Bronchial epithelial cell (primary cell): ENCODE measurements around the gene FAM114A1. TPM values are rescaled to one million over a fixed set of nuclear protein-coding genes. Genes with fewer than 3 reads are reported as not detected.

Experiments
- DNase-seq: peaks from one replicate; pipeline ENCODE4 v3.0.0-alpha.2; 2010; ENCODE audit warnings: low read depth
- FAIRE-seq: peaks from 2 replicates; lab custom pipeline; 2011; peaks lifted over from hg19 to GRCh38; lab: Jason Lieb, UNC
- H3K27me3 ChIP-seq: 2 replicates; pipeline ENCODE4 v1.5.1; 2011; ENCODE audit warnings: low read length; ENCODE audit not compliant: control insufficient read depth, insufficient read depth
- H3K36me3 ChIP-seq: 2 replicates; pipeline ENCODE4 v1.5.1; 2011; ENCODE audit warnings: low read length; ENCODE audit not compliant: control insufficient read depth, insufficient read depth
- H3K4me3 ChIP-seq: 2 replicates; pipeline ENCODE4 v1.5.1; 2011; ENCODE audit warnings: mild to moderate bottlenecking, low read depth, low read length, control low read depth
- CTCF ChIP-seq: IDR thresholded peaks from 2 replicates; pipeline ENCODE4 v1.5.1; 2011; ENCODE audit warnings: mild to moderate bottlenecking, moderate library complexity, low read length, control low read depth, inconsistent platforms; ENCODE audit not compliant: insufficient read depth, severe bottlenecking
- total RNA-seq: library from RNA; depleted of rRNA; stranded (reverse); fragments of >200 nt; gene quantifications from 2 replicates; pipeline ENCODE4 v1.2.1, GENCODE V29; 2014

FAM114A1 gene
- total RNA-seq, 1 donor from 2014 or later = 44.2 TPM

DNA sequence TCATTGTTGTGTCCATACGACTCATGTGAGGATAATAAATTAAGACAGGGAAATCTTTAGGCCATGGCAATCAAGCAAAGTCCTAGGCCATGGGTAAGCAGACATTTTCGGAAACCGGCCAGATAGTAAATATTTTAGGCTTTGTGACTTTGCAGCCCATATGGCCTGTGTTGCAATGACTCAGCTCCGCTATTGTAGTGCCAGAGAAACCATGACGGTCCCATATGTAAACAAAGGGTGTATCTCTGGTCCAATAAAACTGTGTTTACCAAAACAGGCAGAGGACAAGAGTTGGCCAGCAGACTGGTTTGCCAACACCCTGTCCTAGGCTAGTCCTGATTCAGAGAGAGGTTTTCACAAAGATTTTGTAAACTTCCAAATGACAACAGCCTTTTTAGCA lies 5.0 kb downstream of the FAM114A1 start:
- FAIRE-seq (no peak), DNase-seq (peak; percentile 59)
- Histone ChIP-seq H3K4me3 (no peak overlapping the region), H3K27me3 (no peaks in the 10 kb centered on the region), H3K36me3 (peaks cover 7% of the 10 kb centered on the region)
- TF ChIP-seq CTCF = no peak

GRCh38 chr4:38873290-38873944 lies 5.8 kb downstream of the FAM114A1 start:
- DNase-seq (no peak), FAIRE-seq (no peak)
- Histone ChIP-seq H3K27me3 (no peaks in the 10 kb centered on the region), H3K36me3 (peaks cover 10% of the 10 kb centered on the region), H3K4me3 (no peak overlapping the region)
- TF ChIP-seq CTCF = no peak

- peaks cover 4% of the 10 kb centered on the region for H3K36me3 ChIP-seq
- no peaks in the 10 kb centered on the region for H3K27me3 ChIP-seq
- FAIRE-seq = no peak
- H3K4me3 ChIP-seq = no peak overlapping the region
- TF ChIP-seq CTCF = no peak
- no peak for DNase-seq
These were observed 9.0 kb downstream of the FAM114A1 start for GRCh38 chr4:38876636-38877035.

- no peak overlapping the region for H3K4me3 ChIP-seq
- no peak for DNase-seq
- no peaks in the 10 kb centered on the region for H3K36me3 ChIP-seq
- no peaks in the 10 kb centered on the region for H3K27me3 ChIP-seq
- no peak for TF ChIP-seq CTCF
- FAIRE-seq = no peak
These were observed 16.6 kb downstream of the FAM114A1 start for GRCh38 chr4:38884254-38884653.

DNA sequence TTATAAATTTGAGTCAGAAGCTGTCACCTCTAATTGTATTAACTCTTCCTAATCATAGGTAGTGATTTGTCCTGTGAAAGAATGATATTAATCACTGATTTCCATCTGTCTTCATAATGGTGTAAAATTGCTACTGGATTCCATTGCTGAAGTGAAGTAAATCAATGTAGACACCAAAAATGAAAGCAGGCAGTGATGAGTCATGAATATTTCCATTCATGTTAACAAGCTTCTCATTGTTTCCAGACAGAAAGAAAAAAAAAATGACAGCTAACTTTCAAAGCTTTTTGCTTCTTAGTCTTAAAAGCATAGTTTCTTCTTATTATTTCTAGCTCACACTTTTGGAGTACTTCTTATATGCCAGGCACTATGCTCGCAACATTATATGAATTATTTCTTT lies 21.5 kb downstream of the FAM114A1 start:
- TF ChIP-seq CTCF = no peak
- no peak for FAIRE-seq
- H3K4me3 ChIP-seq = no peak overlapping the region
- H3K27me3 ChIP-seq = no peaks in the 10 kb centered on the region
- DNase-seq = peak; percentile 86
- H3K36me3 ChIP-seq = peaks cover 3% of the 10 kb centered on the region
